Trophoblast cell (in vitro differentiated cells and primary cell): Measurements from ENCODE around the gene WDR88.

Experiments used
- DNase-seq, 2 donors: peaks; one replicate each; pipeline ENCODE4 v3.0.0-alpha.2; 2016
- H2AFZ ChIP-seq: 2 replicates; pipeline ENCODE4 v1.6.1; 2013; ENCODE audit warnings: low read length, moderate library complexity, mild to moderate bottlenecking; ENCODE audit not compliant: insufficient read depth, poor library complexity
- H2AK5ac ChIP-seq: 2 replicates; pipeline ENCODE4 v1.6.1; 2013; ENCODE audit warnings: mild to moderate bottlenecking, low read length
- H2BK120ac ChIP-seq: 2 replicates; pipeline ENCODE4 v1.6.1; 2013; ENCODE audit warnings: low read length, mild to moderate bottlenecking, moderate library complexity; ENCODE audit not compliant: insufficient read depth, poor library complexity
- H2BK12ac ChIP-seq: 2 replicates; pipeline ENCODE4 v1.6.1; 2013; ENCODE audit warnings: mild to moderate bottlenecking, low read length, moderate library complexity
- H2BK5ac ChIP-seq: 2 replicates; pipeline ENCODE4 v1.6.1; 2013; ENCODE audit warnings: low read length, low read depth, moderate library complexity, mild to moderate bottlenecking; ENCODE audit not compliant: poor library complexity
- H3K14ac ChIP-seq: 2 replicates; pipeline ENCODE4 v1.6.1; 2013; ENCODE audit warnings: mild to moderate bottlenecking, low read length
- H3K18ac ChIP-seq: 2 replicates; pipeline ENCODE4 v1.6.1; 2013; ENCODE audit warnings: mild to moderate bottlenecking, low read length
- H3K23ac ChIP-seq: 2 replicates; pipeline ENCODE4 v1.6.1; 2013; ENCODE audit warnings: low read length
- H3K27ac ChIP-seq: 2 replicates; pipeline ENCODE4 v1.5.1; 2013; ENCODE audit warnings: low read depth, mild to moderate bottlenecking, inconsistent platforms, low read length, moderate library complexity
- H3K27me3 ChIP-seq: 2 replicates; pipeline ENCODE4 v1.6.1; 2013; ENCODE audit warnings: inconsistent platforms, mild to moderate bottlenecking, low read length, moderate library complexity; ENCODE audit not compliant: insufficient read depth
- H3K36me3 ChIP-seq, 2 experiments: 1 replicate in 1 of 2; 2 replicates in 1 of 2; pipeline ENCODE4 v1.6.1; 2013; ENCODE audit warnings: low read length in 2 of 2, mild to moderate bottlenecking in 2 of 2, moderate library complexity in 1 of 2; ENCODE audit not compliant: insufficient read depth in 2 of 2, control insufficient read depth in 1 of 2
- H3K4ac ChIP-seq: 2 replicates; pipeline ENCODE4 v1.6.1; 2013; ENCODE audit warnings: low read depth, mild to moderate bottlenecking, low read length, moderate library complexity
- H3K4me1 ChIP-seq, 2 experiments: 1 replicate in 1 of 2; 2 replicates in 1 of 2; pipeline ENCODE4 v1.6.1; 2013; ENCODE audit warnings: low read length in 2 of 2, mild to moderate bottlenecking in 2 of 2, moderate library complexity in 1 of 2; ENCODE audit not compliant: insufficient read depth in 2 of 2, control insufficient read depth in 1 of 2
- H3K4me2 ChIP-seq: 2 replicates; pipeline ENCODE4 v1.6.1; 2013; ENCODE audit warnings: inconsistent platforms, mild to moderate bottlenecking, low read length, moderate library complexity
- H3K4me3 ChIP-seq: 2 replicates; pipeline ENCODE4 v1.5.1; 2013; ENCODE audit warnings: mild to moderate bottlenecking, low read depth, low read length, inconsistent platforms
- H3K79me1 ChIP-seq: one replicate; pipeline ENCODE4 v1.6.1; 2013; ENCODE audit warnings: low read length
- H3K79me2 ChIP-seq: 2 replicates; pipeline ENCODE4 v1.6.1; 2013; ENCODE audit warnings: low read length, mild to moderate bottlenecking; ENCODE audit not compliant: control insufficient read depth, insufficient read depth, poor library complexity
- H3K9ac ChIP-seq: 2 replicates; pipeline ENCODE4 v1.6.1; 2013; ENCODE audit warnings: mild to moderate bottlenecking, low read length
- H3K9me3 ChIP-seq: 2 replicates; pipeline ENCODE4 v1.6.1; 2013; ENCODE audit warnings: low read depth, mild to moderate bottlenecking, control low read depth, inconsistent platforms, low read length; ENCODE audit not compliant: insufficient read depth
- H4K12ac ChIP-seq: 2 replicates; pipeline ENCODE4 v1.6.1; 2013; ENCODE audit warnings: low read depth, mild to moderate bottlenecking, low read length, moderate library complexity
- H4K8ac ChIP-seq: 2 replicates; pipeline ENCODE4 v1.6.1; 2013; ENCODE audit warnings: low read depth, mild to moderate bottlenecking, low read length, moderate library complexity
- H4K91ac ChIP-seq: one replicate; pipeline ENCODE4 v1.6.1; 2013; ENCODE audit warnings: low read depth, mild to moderate bottlenecking, low read length, moderate library complexity
- WGBS: extraction: QIAGEN DNeasy Blood & Tissue Kit; methylation state at CpG from one replicate; pipeline ENCODE4 v1.1.7; 2013; ENCODE audit warnings: missing lambda C conversion rate; ENCODE audit not compliant: insufficient read length, insufficient coverage; ENCODE audit errors: extremely low coverage; 5-methylcytosine and 5-hydroxymethylcytosine counted together

WDR88 gene

GRCh38 chr19:33098055-33098534 lies 33.8 kb upstream of the WDR88 start:
- no peak overlapping the region for H2BK5ac ChIP-seq
- H2BK12ac ChIP-seq, result no peak overlapping the region
- H3K79me2 ChIP-seq, result no peaks in the 10 kb centered on the region
- H3K36me3 ChIP-seq, result peaks cover 28 to 43% of the 10 kb centered on the region in 2 experiments
- H3K27me3 ChIP-seq, result no peaks in the 10 kb centered on the region
- no peaks in the 10 kb centered on the region for H3K79me1 ChIP-seq
- no peaks in the 10 kb centered on the region for H3K9me3 ChIP-seq
- H3K4me2 ChIP-seq, result no peak overlapping the region
- H4K12ac ChIP-seq, result no peak overlapping the region
- no peak overlapping the region for H4K91ac ChIP-seq
- H3K14ac ChIP-seq, result no peak overlapping the region
- no peak overlapping the region for H3K4ac ChIP-seq
- H3K23ac ChIP-seq, result no peak overlapping the region
- no peak overlapping the region for H3K9ac ChIP-seq
- no peak overlapping the region for H2AFZ ChIP-seq
- H2BK120ac ChIP-seq, result no peak overlapping the region
- H4K8ac ChIP-seq, result no peak overlapping the region
- no peak overlapping the region for H3K27ac ChIP-seq
- H3K4me1 ChIP-seq, result no peaks in the 10 kb centered on the region
- no CpG with 5 or more reads among the region's 4 CpGs for WGBS
- DNase-seq, result peak; percentile 48 to 61
- H2AK5ac ChIP-seq, result no peak overlapping the region
- H3K4me3 ChIP-seq, result no peak overlapping the region
- H3K18ac ChIP-seq, result no peak overlapping the region

GRCh38 chr19:33100894-33101644 lies 30.8 kb upstream of the WDR88 start:
- Histone ChIP-seq H3K4me2 (no peak overlapping the region), H3K4me3 (no peak overlapping the region), H3K4me1 (no peaks in the 10 kb centered on the region), H3K27ac (no peak overlapping the region), H3K14ac (no peak overlapping the region), H4K91ac (no peak overlapping the region), H3K4ac (no peak overlapping the region), H4K8ac (no peak overlapping the region), H3K18ac (no peak overlapping the region), H3K9ac (no peak overlapping the region), H2AFZ (no peak overlapping the region), H2BK5ac (no peak overlapping the region), H3K36me3 (peaks cover 21 to 27% of the 10 kb centered on the region in 2 experiments), H2AK5ac (no peak overlapping the region), H3K79me1 (no peaks in the 10 kb centered on the region), H3K23ac (no peak overlapping the region), H3K9me3 (no peaks in the 10 kb centered on the region), H3K79me2 (no peaks in the 10 kb centered on the region), H2BK120ac (no peak overlapping the region), H4K12ac (no peak overlapping the region), H3K27me3 (no peaks in the 10 kb centered on the region), H2BK12ac (no peak overlapping the region)
- no peak for DNase-seq
- WGBS, result no CpG with 5 or more reads among the region's 10 CpGs

GRCh38 chr19:33102893-33103292 lies 29.0 kb upstream of the WDR88 start:
- Histone ChIP-seq H3K4me2 (no peak overlapping the region), H2BK120ac (no peak overlapping the region), H2AK5ac (no peak overlapping the region), H3K4ac (no peak overlapping the region), H3K9me3 (no peaks in the 10 kb centered on the region), H4K8ac (no peak overlapping the region), H3K18ac (no peak overlapping the region), H3K14ac (no peak overlapping the region), H3K4me1 (no peaks in the 10 kb centered on the region), H3K79me2 (no peaks in the 10 kb centered on the region), H2BK12ac (no peak overlapping the region), H3K9ac (no peak overlapping the region), H3K79me1 (no peaks in the 10 kb centered on the region), H3K23ac (no peak overlapping the region), H3K4me3 (no peak overlapping the region), H4K91ac (no peak overlapping the region), H4K12ac (no peak overlapping the region), H3K36me3 (peaks cover 22 to 30% of the 10 kb centered on the region in 2 experiments), H2AFZ (no peak overlapping the region), H2BK5ac (no peak overlapping the region), H3K27ac (no peak overlapping the region), H3K27me3 (no peaks in the 10 kb centered on the region)
- DNase-seq, result no peak
- no CpG with 5 or more reads among the region's 6 CpGs for WGBS

- H3K27me3 ChIP-seq, result no peaks in the 10 kb centered on the region
- H3K79me1 ChIP-seq, result no peaks in the 10 kb centered on the region
- no peaks in the 10 kb centered on the region for H3K9me3 ChIP-seq
- H4K91ac ChIP-seq, result no peak overlapping the region
- H3K4me1 ChIP-seq, result no peaks in the 10 kb centered on the region
- no peak overlapping the region for H3K4ac ChIP-seq
- WGBS, result no CpG with 5 or more reads among the region's 10 CpGs
- H3K23ac ChIP-seq, result no peak overlapping the region
- H2BK5ac ChIP-seq, result no peak overlapping the region
- no peak overlapping the region for H4K8ac ChIP-seq
- H3K79me2 ChIP-seq, result no peaks in the 10 kb centered on the region
- H3K9ac ChIP-seq, result no peak overlapping the region
- no peak overlapping the region for H3K27ac ChIP-seq
- H3K36me3 ChIP-seq, result peaks cover 29 to 33% of the 10 kb centered on the region in 2 experiments
- no peak for DNase-seq
- no peak overlapping the region for H3K4me2 ChIP-seq
- no peak overlapping the region for H2BK12ac ChIP-seq
- H2BK120ac ChIP-seq, result no peak overlapping the region
- H3K4me3 ChIP-seq, result no peak overlapping the region
- H3K14ac ChIP-seq, result no peak overlapping the region
- no peak overlapping the region for H3K18ac ChIP-seq
- H2AK5ac ChIP-seq, result no peak overlapping the region
- no peak overlapping the region for H4K12ac ChIP-seq
- H2AFZ ChIP-seq, result no peak overlapping the region
Measured at GRCh38 chr19:33108161-33108560, 23.8 kb upstream of the WDR88 start.
